K562 (cell line): Measurements from ENCODE around the gene C1QTNF7. TPM values are rescaled to one million over a fixed set of nuclear protein-coding genes. Genes with fewer than 3 reads are reported as not detected.

Experiments
- ATAC-seq: fragments of 200-7000 bp; cut with Tn5 transposase; 3 replicates; pipeline ENCODE4 v1.9.1; 2020; ENCODE audit warnings: moderate library complexity
- BruUV-seq: library from RNA; stranded (reverse); fragments of 400-500 nt; replicated peaks from 2 replicates; lab custom pipeline; 2021; lab: Mats Ljungman, UMichigan
- CTCF ChIA-PET: fragments of 300-600 bp; formaldehyde crosslinking; extraction: SDS; loops from one replicate; lab custom pipeline; 2021; ENCODE audit warnings: low intra/inter-chr PET ratio; lab: Yijun Ruan, JAX
- POLR2A ChIA-PET: fragments of 300-600, 350-650 bp; sonication (Branson Sonifier 250); formaldehyde crosslinking; extraction: SDS; loops from one replicate; lab custom pipeline; 2021; ENCODE audit warnings: antibody characterized with exemption, inconsistent platforms; lab: Yijun Ruan, JAX
- DNase-seq, 4 experiments: peaks; one replicate each; pipeline versions ENCODE4 v3.0.0 to v3.0.0-alpha.2; 2011 to 2018; ENCODE audit warnings: low spot score in 3 of 4, mixed read lengths in 3 of 4; ENCODE audit errors: extremely low read depth in 1 of 4
- FAIRE-seq: peaks from 2 replicates; lab custom pipeline; 2011; peaks lifted over from hg19 to GRCh38; lab: Jason Lieb, UNC
- H2AFZ ChIP-seq: 2 replicates; pipeline ENCODE4 v1.6.0; 2011; ENCODE audit warnings: low read depth, low read length, control low read depth, inconsistent platforms
- H3K27ac ChIP-seq: fragments of 200-600 bp; 3 replicates; pipeline ENCODE4 v1.8.0; 2011; ENCODE audit warnings: low read depth, mild to moderate bottlenecking, control low read depth, inconsistent platforms, low read length, moderate library complexity, mixed read lengths; ENCODE audit errors: extremely low read depth
- H3K27me3 ChIP-seq, 2 experiments: fragments of 300-600 bp in 1 of 2; 2 replicates in 1 of 2; 3 replicates in 1 of 2; pipeline versions ENCODE4 v1.6.0 to v1.8.0; 2011; ENCODE audit warnings: inconsistent platforms in 2 of 2, low read length in 2 of 2, mild to moderate bottlenecking in 1 of 2, mixed read lengths in 1 of 2, moderate library complexity in 1 of 2; ENCODE audit not compliant: control insufficient read depth in 2 of 2, insufficient read depth in 2 of 2
- H3K36me3 ChIP-seq: fragments of 300-600 bp; 3 replicates; pipeline ENCODE4 v1.8.0; 2011; ENCODE audit warnings: mild to moderate bottlenecking, low read length, inconsistent platforms; ENCODE audit not compliant: control insufficient read depth, insufficient read depth
- H3K4me1 ChIP-seq, 2 experiments: fragments of 200-600 bp in 1 of 2; replicated peaks in 1 of 2; 2 replicates in 1 of 2; 3 replicates in 1 of 2; pipeline versions ENCODE4 v1.5.1 to v1.8.0; 2011; ENCODE audit warnings: inconsistent platforms in 2 of 2, low read length in 2 of 2, mild to moderate bottlenecking in 1 of 2, mixed read lengths in 1 of 2, moderate library complexity in 1 of 2; ENCODE audit not compliant: control insufficient read depth in 2 of 2, insufficient read depth in 2 of 2
- H3K4me2 ChIP-seq: 2 replicates; pipeline ENCODE4 v1.6.1; 2011; ENCODE audit warnings: low read length, control low read depth, inconsistent platforms, mixed read lengths; ENCODE audit not compliant: insufficient read depth
- H3K4me3 ChIP-seq: fragments of 200-600 bp; sonication (generic), shearing (Covaris generic); 2 replicates; pipeline ENCODE4 v1.5.1; 2016; ENCODE audit warnings: control low read depth, inconsistent platforms
- H3K79me2 ChIP-seq: fragments of 200-600 bp; 3 replicates; pipeline ENCODE4 v1.8.0; 2011; ENCODE audit warnings: low read length, inconsistent platforms; ENCODE audit not compliant: control insufficient read depth, insufficient read depth
- H3K9ac ChIP-seq, 2 experiments: 2 replicates each; pipeline versions ENCODE4 v1.6.0 to v1.6.1; 2011; ENCODE audit warnings: low read depth in 2 of 2, low read length in 2 of 2, control low read depth in 1 of 2, inconsistent platforms in 1 of 2, mild to moderate bottlenecking in 1 of 2, mixed read lengths in 1 of 2; ENCODE audit not compliant: insufficient read depth in 1 of 2
- H3K9me1 ChIP-seq: one replicate; pipeline ENCODE4 v1.6.0; 2011; ENCODE audit warnings: inconsistent platforms, mild to moderate bottlenecking, low read length, moderate library complexity; ENCODE audit not compliant: control insufficient read depth, insufficient read depth
- H3K9me3 ChIP-seq: replicated peaks from 2 replicates; pipeline ENCODE4 v1.5.1; 2011; ENCODE audit warnings: low read depth, low read length, inconsistent platforms; ENCODE audit not compliant: control insufficient read depth, insufficient read depth
- H4K20me1 ChIP-seq: replicated peaks from 2 replicates; pipeline ENCODE4 v1.6.1; 2011; ENCODE audit warnings: low read length, inconsistent platforms, mixed read lengths; ENCODE audit not compliant: control insufficient read depth, insufficient read depth
- BRCA1 ChIP-seq, 2 experiments: fragments of 450-650 bp in 1 of 2; sonication (generic) in 1 of 2; formaldehyde crosslinking in 1 of 2; IDR thresholded peaks; 2 replicates each; pipeline versions ENCODE4 v1.5.0 to v1.6.1; 2017 to 2020; ENCODE audit warnings: mild to moderate bottlenecking in 1 of 2, missing genetic modification reagents in 1 of 2
- HNRNPL ChIP-seq: fragments of 200-400 bp; formaldehyde crosslinking; IDR thresholded peaks from 2 replicates; pipeline ENCODE4 v1.6.1; 2017; ENCODE audit warnings: low read depth, mild to moderate bottlenecking, low read length
- NRF1 ChIP-seq, 2 experiments: fragments of 450-650 bp; IDR thresholded peaks in 1 of 2; conservative IDR thresholded peaks in 1 of 2; 2 replicates each; pipeline ENCODE4 v1.6.1; 2014; ENCODE audit warnings: mild to moderate bottlenecking in 2 of 2
- PTRF ChIP-seq: fragments of 450-650 bp; IDR thresholded peaks from 2 replicates; pipeline ENCODE4 v1.6.1; 2016; ENCODE audit warnings: mild to moderate bottlenecking, missing genetic modification characterization, missing compliant biosample characterization
- TEAD2 ChIP-seq: fragments of 450-650 bp; IDR thresholded peaks from 2 replicates; pipeline ENCODE4 v1.6.1; 2016; ENCODE audit warnings: missing genetic modification characterization, control low read depth, missing compliant biosample characterization
- U2AF1 ChIP-seq: fragments of 200-400 bp; formaldehyde crosslinking; optimal IDR thresholded peaks from 2 replicates; pipeline ENCODE3; 2017; ENCODE audit warnings: mild to moderate bottlenecking, low read depth, low read length, moderate library complexity
- ZNF699 ChIP-seq: fragments of 250-450 bp; sonication (Bioruptor Pico); IDR thresholded peaks from 2 replicates; pipeline ENCODE4 v1.8.0; 2021; ENCODE audit warnings: mild to moderate bottlenecking, moderate library complexity; ENCODE audit not compliant: insufficient replicate concordance
- WGBS: fragments of 100-300 bp; shearing (Covaris generic); methylation state at CpG from one replicate; pipeline ENCODE4 v1.1.6; 2016; ENCODE audit warnings: low coverage, mixed read lengths; ENCODE audit not compliant: insufficient coverage; ENCODE audit errors: missing lambda C conversion rate; 5-methylcytosine and 5-hydroxymethylcytosine counted together
- in situ Hi-C: fragments of 300-500 bp; cut with MboI; formaldehyde crosslinking; loops from 4 replicates; pipeline ENCODE4 v1.15.0; 2018; ENCODE audit warnings: inconsistent platforms, mixed read lengths
- intact Hi-C: fragments of 100-400 bp; cut with micrococcal nuclease; formaldehyde crosslinking; loops from 2 replicates; pipeline ENCODE4 v1.14.2; 2022
- polyA plus RNA-seq, 8 experiments: library from polyadenylated mRNA; depleted of rRNA in 4 of 8; stranded (reverse) in 5 of 8; unstranded in 3 of 8; fragments of >200 nt; fragmentation: Nextera tagmentation in 2 of 8; fragmentation: Illumina TruSeq in 1 of 8; extraction: Ambion mirVana in 2 of 8; extraction: Trizol in 1 of 8; gene quantifications; 2 replicates each; pipeline versions ENCODE4 v1.2.1 to v1.2.3, GENCODE V29; 2011 to 2014; ENCODE audit warnings: inconsistent platforms in 1 of 8, missing spikeins in 1 of 8
- total RNA-seq, 7 experiments: library from RNA; depleted of rRNA in 6 of 7; stranded (reverse); fragments of >200 nt in 6 of 7; fragmentation: Illumina TruSeq in 2 of 7; extraction: Trizol in 2 of 7; gene quantifications; 2 replicates each; pipeline versions ENCODE4 v1.2.1 to v1.2.3, GENCODE V29; 2011 to 2021; ENCODE audit warnings: low replicate concordance in 1 of 7

The C1QTNF7 gene
- total and polyA plus RNA-seq, 9 of the 15 experiments (the other 6 are each of a cell fraction or from before 2014, with no cell fraction given), result not detected

GRCh38 chr4:15398732-15399131, 29.1 kb upstream of the C1QTNF7 start:
- FAIRE-seq (no peak), ATAC-seq (no peak), DNase-seq (no peak)
- BruUV-seq, result no TSS peak
- H4K20me1 ChIP-seq, result no peaks in the 10 kb centered on the region; the same call in 1 of the 2 replicates
- H3K27ac ChIP-seq, result no peak overlapping the region
- in situ Hi-C loops, result loop anchor here (10.0 kb wide), 1 partner anchor 164 kb away; no protein-coding TSS in a partner anchor
- H3K4me3 ChIP-seq, result no peak overlapping the region
- no peaks in the 10 kb centered on the region for H3K36me3 ChIP-seq
- H3K79me2 ChIP-seq, result no peaks in the 10 kb centered on the region
- no peak overlapping the region for H3K4me2 ChIP-seq
- POLR2A ChIA-PET, result no interaction called here
- intact Hi-C loops, result loop anchor here (10.0 kb wide), 1 partner anchor 1744 kb away; no protein-coding TSS in a partner anchor
- TF ChIP-seq TEAD2 (tag) (no peak), ZNF699 (CRISPR knock-in tag) (no peak), HNRNPL (no peak), PTRF (tag) (no peak), BRCA1 (IDR thresholded peaks at IDR 0.05) (no peak), BRCA1 (CRISPR knock-in tag; IDR thresholded peaks at IDR 0.05) (no peak), U2AF1 (no peak), NRF1 (conservative IDR thresholded peaks at IDR 0.05 in 1 of 2, IDR thresholded peaks at IDR 0.05 in 1 of 2) (peak; percentile 68 to 72)
- no peaks in the 10 kb centered on the region for H3K9me1 ChIP-seq
- H3K27me3 ChIP-seq, result no peaks in the 10 kb centered on the region
- H3K9ac ChIP-seq, result no peak overlapping the region
- CTCF ChIA-PET, result interaction anchor here (0.5 kb wide), 1 partner anchor 268 kb away, joined by 3 read pairs; no protein-coding TSS in a partner anchor
- 2% methylated on average over 4 of the region's 4 CpGs for WGBS
- no peak overlapping the region for H2AFZ ChIP-seq
- no peaks in the 10 kb centered on the region for H3K9me3 ChIP-seq
- no peaks in the 10 kb centered on the region for H3K4me1 ChIP-seq
